ENCODE data around the gene TMEM223.
A peak's percentile ranks its signal among the peaks of the same experiment; 100 is the strongest.
"Not testable (repeated sequence)": the region's sequence is repeated elsewhere in the genome, so short reads cannot be mapped to it uniquely, and the experiment has no call there.

The TMEM223 gene, protein sequence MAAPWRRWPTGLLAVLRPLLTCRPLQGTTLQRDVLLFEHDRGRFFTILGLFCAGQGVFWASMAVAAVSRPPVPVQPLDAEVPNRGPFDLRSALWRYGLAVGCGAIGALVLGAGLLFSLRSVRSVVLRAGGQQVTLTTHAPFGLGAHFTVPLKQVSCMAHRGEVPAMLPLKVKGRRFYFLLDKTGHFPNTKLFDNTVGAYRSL

DNA sequence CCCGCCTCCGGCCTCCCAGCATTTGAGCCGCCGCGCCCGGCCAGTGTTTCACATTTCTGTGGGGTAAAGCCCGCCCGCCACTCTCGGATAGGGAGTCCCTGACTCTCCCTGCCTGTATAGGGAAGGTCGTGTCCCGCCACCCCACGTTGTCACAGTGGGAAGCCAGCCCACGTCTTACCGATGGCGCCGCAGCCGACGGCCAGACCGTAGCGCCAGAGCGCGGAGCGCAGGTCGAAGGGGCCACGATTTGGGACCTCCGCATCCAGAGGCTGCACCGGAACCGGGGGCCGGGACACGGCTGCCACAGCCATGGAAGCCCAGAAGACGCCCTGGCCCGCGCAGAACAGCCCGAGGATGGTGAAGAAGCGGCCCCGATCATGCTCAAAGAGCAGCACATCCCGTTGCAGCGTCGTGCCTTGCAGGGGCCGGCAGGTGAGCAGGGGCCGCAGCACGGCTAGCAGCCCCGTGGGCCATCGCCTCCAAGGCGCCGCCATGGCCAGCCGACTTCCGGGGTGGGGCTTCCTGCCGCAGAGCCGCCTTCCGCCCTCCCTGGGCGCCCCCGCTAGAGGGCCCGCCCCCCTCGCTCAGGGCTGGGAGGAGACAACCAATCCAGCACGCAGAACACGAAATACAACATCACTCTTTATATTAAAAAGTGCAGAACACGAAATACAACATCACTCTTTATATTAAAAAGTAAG lies at the start of gene TMEM223:
TMEM223 (minus strand) TSS at position 506 of the 701 bp plus-strand sequence; CDS start at position 494, 12 bp downstream.
- DNase-seq (ENCODE audit: insufficient read length, low spot score) (peak; percentile 87), FAIRE-seq (peak; percentile 78)

DNA sequence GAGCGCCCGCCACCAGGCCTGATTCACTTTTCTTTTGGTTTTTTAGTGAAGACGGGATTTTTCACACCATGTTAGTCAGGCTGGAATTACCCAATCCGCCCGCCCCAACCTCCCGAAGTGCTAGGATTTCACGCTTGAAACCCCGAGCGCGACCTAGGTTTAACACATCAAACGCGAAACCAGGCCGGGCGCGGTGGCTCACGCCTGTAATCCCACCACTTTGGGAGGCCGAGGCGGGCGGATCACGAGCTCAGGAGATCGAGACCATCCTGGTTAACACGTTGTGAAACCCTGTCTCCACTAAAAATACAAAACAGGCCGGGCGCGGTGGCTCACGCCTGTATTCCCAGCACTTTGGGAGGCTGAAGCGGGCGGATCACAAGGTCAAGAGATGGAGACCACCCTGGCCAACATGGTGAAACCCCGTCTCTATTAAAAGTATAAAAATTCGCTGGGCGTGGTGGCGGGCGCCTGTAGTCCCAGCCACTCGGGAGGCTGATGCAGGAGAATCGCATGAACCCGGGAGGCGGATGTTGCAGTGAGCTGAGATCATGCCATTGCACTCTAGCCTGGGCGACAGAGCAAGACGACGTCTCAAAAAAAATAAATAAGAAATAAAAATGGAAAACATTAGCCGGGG lies 49.0 kb upstream of the TMEM223 start:
- DNase-seq (ENCODE audit: insufficient read length, low spot score); FAIRE-seq: not testable (repeated sequence)

DNA sequence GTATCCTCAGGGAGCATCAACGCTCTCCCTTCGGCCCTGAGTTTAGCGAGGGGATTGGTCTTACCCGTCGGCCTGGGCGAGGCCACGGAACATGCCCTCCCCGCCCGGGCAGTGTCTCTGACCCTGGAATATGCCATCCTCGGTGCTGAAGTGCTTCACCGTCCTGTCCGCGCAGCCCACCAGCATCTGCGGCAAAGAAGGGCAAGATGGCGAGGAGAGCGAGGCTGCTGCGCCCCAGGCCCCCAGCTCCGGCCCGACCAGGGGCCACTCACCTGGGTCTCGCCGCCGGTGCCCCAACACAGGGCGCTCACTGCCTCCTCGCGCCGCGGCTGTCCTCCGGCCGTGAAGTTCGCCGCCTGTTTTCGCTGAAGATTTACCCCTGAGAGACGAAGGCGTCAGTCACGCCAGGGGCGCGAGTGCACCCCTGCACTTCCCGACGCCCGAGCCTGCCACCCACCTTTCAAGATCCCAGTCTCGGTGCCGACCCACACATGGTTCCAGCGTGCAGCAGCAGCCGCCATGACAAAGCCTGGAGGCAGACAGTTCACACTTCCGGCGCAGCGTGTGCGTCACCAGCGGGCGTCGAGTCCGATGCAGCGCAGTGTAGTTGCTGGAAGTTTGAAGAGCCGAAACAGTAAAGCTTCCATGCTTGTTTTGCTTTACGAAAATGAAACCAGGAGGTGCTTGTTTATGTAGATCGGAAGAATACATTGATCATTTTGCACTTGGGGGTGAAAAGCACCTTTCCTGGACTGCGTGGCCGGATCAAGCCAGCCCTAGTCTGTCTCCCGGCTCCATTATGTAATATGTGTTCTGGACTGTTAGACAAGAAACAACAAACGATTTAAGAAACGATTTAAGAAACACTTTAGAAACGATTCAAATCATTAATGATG lies 47.5 kb upstream of the TMEM223 start, which contains the start of gene WDR74:
WDR74 (minus strand) TSS at position 541 of the 896 bp plus-strand sequence; CDS start at position 521, 20 bp downstream.
- FAIRE-seq = peak; percentile 88
- DNase-seq (ENCODE audit: insufficient read length, low spot score) = peak; percentile 76

DNA sequence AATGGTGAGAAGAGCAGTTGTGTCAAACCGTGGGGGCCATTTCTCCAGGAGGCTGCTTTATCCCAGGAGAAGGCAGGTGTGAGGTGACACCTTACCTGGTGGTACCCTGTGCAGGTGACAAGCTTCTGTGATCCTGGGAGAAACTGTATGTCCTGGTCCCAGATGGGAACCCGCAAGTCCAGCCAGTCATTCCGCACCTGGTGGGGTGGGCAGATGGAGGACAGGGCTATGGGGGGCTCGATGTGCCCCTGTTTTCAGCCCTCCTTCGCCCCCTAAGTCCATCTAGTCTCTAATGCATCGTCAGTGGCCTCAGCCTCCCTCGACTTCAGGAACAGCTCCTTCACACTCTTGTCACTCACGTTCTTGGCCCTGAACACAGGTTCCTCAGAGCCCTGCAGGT lies 43.5 kb upstream of the TMEM223 start:
- FAIRE-seq (no peak), DNase-seq (ENCODE audit: insufficient read length, low spot score) (no peak)

DNA sequence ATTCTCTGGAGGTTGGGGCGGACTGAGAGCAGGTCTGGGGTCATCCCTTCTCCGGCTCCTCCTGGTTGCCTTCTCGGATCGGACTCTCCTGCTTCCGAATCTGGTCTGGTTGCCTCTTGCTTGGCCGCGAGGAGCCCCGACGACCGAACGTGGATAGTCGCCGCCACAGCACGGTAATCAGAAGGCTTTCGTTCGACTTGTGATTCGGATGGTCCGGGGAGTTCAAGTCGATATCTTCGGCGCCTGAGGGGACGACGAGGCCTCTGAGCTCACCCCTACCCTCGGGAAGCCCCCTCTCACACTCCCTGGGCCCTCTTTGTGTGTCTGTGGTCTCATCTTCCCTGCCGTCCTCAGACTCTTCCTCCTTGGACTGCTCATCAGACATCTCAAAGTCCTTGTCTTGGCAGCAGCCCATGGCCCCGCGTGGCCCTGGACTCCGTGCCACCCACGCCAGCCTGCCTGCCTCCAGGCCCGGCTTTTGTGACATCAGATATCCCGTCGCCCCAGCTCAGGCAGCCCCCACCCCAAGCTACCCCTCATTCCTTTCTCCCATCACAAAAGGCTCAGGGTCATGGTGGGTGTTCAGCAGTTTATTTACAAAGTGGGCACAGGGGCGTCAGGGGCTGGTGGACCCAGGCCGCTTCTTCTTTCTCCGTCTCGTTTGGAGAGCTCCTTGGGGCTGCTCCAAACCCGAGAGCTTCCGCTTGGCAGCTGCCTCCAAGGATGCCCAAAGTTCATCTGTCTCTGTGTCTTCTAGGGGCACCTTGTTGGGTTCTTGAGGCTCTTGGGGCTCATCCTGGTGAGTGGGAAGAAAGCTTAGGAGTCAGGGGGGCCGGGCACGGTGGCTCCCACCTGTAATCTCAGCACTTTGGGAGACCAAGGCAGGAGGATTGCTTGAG lies 40.8 kb upstream of the TMEM223 start, which contains the start of gene TEX54:
TEX54 (minus strand) TSS at position 506 of the 899 bp plus-strand sequence.
- FAIRE-seq = no peak
- no peak for DNase-seq (ENCODE audit: insufficient read length, low spot score)

DNA sequence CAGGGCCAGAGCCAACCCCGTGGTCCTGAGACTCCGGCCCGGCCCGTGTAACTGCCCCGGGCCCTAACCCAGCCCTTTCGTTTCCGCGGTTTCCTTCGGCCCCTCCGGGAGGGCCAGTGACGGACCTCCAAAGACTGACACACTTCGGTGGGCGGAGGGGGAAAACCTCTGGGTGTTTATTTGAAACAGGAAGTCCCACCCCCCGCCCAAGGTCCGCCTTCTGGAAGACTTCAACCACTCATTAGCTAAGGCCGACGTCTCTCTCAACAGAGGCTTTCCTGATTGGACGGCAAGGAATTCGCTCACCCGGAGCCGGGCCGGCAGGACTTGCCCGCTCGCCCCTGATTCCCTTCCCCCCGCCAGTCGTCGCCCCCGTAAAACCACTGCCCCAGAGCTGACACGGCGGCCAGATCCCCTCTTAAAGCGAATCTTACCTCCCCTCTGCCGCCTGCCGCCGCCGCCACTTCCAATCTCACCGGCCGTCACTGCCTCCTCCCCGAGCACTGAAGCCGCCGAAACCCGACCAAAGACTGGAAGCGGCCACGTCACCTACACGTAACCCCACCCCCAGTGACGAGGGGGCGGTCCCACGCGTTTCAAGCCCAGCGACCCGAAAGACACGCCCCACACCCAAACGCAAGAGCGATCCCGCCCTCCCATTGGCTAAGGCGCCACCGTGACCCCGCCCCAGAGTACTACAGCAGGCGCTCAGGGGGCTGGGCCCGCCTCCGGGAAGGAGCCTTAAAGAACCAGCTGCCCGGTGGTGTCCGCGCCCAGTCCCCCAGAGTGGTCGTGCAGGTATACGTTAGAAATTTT lies 39.9 kb upstream of the TMEM223 start, which contains the start of gene STX5:
STX5 (minus strand) TSS at position 532 of the 816 bp plus-strand sequence. CDS start 808 bp downstream, outside the sequence.
- peak; percentile 85 for DNase-seq (ENCODE audit: insufficient read length, low spot score)
- peak; percentile 93 for FAIRE-seq

DNA sequence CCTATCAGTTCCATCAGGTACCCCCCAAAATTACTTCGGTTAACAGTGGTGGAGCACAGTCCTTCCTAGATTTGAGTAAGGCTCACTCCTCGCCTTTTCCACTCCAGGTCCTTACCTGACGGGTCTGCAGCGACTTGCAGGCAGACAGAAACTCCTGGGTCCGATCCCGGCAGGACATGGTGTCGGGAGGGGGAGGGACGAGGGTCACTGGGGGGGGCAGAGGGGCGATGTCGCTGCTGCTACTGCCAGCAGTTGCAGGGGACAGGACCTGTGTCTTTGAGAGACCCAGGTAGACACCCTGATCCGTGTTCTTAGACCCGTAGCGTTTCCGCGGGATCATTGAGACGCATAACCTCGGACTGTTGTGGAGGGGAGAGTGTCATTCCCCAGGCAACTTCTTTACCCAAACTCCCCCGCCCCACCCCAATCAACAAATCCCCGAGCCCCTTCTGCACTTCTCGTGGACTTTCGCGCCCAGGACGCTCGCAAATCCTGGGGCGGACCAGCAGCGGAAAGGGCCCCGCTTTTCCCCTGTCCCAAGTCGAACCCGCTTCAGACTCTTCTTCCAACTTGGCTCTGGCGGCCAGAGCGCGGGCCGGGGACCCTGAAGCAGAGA lies 39.2 kb upstream of the TMEM223 start:
- DNase-seq (ENCODE audit: insufficient read length, low spot score) (no peak), FAIRE-seq (no peak)

DNA sequence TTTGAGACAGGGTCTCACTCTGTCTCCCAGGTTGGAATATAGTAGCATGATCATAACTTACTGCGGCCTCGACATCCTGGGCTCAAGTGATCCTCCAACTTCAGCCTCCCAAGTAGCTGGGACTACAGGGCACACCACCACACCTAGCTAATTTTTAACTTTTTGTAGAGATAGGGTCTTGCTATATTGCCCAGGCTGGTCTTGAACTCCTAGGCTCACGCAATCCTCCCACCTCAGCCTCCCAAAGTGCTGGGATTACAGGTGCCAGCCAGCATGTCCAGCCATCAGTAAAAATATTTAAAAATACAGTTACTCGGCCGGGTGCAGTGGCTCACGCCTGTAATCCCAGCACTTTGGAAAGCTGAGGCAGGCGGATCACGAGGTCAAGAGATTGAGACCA lies 36.3 kb upstream of the TMEM223 start:
- not testable (repeated sequence) for DNase-seq (ENCODE audit: insufficient read length, low spot score); FAIRE-seq

DNA sequence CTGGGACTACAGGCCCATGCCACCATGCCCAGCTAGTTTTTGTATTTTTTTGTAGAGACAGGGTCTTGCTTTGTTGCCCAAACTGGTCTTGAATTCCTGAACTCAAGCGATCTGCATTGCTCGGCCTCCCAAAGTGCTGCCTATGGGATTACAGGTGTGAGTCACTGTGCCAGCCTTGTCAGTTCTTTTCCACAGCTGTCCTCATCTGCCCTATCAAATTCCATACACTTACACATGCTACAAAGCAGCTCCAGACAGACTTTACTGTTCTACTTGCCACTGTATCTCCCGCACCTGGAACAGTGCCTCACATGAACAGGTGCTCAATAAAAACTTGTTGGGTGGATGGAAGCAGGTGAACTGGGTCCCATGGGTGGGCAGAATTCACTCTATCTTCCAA lies 31.9 kb upstream of the TMEM223 start:
- FAIRE-seq (no peak), DNase-seq (ENCODE audit: insufficient read length, low spot score) (no peak)

DNA sequence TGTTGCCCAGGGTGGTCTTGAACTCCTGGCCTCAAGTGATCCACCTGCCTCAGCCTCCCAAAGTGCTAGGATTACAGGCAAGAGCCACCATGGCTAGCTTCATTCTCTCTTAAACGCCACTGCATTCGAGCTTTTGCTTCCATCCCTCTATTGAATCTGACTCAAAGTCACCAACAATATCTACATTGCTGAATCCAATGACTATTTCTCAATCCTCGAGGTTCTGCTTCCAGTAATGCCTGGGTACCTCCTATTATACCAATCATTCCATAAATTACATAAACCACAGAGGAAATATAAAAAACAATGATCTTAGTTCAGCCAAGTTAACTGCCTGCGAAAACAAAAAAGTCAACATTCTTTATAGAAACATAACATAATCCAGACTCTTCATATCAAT lies 25.3 kb upstream of the TMEM223 start:
- FAIRE-seq = no peak
- no peak for DNase-seq (ENCODE audit: insufficient read length, low spot score)

DNA sequence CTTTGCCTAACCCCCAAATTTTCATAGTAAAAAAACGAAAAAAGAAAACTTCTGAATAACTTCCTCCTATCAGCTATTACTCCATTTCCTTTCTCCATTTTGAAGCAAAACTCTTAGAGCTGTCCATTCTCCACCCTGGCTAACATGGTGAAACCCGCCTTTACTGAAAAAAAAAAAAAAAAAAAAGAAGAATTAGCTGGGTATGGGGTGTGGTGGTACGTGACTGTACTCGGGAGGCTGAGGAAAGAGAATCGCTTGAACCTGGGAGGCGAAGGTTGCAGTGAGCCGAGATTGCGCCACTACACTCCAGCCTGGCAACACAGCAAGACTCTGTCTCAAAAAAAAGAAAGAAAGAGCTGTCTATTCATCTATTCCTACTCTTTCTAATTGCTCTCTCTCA lies 24.8 kb upstream of the TMEM223 start:
- no peak for FAIRE-seq
- no peak for DNase-seq (ENCODE audit: insufficient read length, low spot score)

DNA sequence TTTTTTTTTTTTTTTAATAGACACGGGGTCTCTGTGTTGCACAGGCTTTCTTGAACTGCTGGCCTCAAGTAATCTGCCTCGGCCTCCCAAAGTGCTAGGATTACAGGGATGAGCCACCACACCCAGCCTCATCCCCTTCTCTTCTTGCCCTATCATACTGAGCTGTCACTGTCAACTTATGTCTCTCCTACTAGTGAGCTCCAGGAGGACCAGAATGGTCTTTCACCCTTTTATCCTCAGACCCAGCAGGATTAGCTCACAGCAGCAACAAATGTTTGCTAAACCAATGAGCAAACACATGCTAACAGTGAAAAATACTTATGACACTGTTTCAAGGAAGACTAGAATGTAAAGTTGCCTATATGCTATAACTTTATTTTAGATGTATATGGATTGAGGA lies 19.9 kb upstream of the TMEM223 start:
- DNase-seq (ENCODE audit: insufficient read length, low spot score) (no peak), FAIRE-seq (no peak)

DNA sequence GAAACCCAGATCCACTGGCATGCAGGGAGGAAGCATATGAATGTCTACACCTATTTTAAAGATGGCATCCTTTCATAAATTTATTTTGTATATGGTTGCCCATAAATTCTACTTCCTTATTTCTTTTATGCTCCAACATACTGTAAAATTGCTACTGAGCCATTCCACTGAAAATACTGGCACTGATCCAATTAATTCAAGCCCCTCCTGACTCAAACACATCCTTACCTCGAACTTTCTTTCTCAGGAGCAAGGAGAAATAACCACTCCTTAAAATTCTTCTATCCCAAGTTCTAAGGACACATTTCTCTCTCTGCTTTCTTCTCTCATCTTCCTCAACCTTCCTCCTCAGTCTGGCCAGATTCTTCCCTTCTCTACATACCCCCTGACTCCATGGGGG lies 18.9 kb upstream of the TMEM223 start:
- DNase-seq (ENCODE audit: insufficient read length, low spot score) = no peak
- no peak for FAIRE-seq

DNA sequence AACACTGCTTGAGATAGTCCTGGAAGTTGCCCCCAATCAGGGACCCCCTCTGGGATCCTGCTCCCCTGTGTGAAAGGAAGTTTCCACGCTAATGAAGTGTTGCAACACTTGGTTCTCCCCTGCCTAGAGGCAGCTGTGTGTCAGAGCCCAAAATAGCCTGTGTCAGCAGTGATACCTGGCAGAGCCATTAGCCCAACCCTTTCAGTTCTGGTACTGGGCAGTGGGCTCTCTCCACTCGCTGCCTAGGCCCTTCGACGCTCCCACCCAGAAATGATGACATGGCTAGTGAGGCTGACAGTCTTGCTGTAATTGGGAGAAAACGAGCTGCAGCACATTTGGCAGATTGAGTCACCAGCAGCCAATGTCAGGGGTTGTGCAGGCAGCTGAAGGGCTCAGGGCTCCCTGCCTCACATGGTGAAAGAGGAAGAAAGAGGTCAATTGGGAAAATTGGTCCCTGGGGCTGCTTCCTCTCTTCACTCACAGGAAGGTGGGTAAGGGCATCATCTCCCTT lies 14.9 kb upstream of the TMEM223 start:
- no peak for FAIRE-seq
- no peak for DNase-seq (ENCODE audit: insufficient read length, low spot score)

DNA sequence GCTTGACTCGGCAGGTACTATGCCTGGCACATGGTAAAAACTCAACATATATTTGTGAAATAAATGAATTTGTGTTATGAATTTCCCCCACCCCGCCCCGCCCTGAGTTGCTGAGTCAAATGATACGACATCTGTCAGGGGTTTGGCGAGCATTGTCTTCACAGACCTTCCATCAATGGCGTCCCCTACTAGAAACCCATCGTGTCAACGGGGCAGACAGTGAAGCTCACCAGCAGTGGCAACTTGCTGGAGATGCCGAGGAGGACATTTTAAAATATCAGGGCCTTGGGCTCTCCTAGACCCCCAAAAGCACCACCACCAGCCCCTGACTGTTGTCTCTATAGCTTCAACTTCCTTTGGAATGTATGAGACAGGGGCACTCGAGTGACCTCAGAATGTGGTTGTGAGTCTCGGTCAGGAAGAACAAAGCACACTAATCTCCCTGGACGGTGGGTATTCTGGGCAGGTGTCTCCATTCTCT lies 14.2 kb upstream of the TMEM223 start:
- no peak for DNase-seq (ENCODE audit: insufficient read length, low spot score)
- no peak for FAIRE-seq

DNA sequence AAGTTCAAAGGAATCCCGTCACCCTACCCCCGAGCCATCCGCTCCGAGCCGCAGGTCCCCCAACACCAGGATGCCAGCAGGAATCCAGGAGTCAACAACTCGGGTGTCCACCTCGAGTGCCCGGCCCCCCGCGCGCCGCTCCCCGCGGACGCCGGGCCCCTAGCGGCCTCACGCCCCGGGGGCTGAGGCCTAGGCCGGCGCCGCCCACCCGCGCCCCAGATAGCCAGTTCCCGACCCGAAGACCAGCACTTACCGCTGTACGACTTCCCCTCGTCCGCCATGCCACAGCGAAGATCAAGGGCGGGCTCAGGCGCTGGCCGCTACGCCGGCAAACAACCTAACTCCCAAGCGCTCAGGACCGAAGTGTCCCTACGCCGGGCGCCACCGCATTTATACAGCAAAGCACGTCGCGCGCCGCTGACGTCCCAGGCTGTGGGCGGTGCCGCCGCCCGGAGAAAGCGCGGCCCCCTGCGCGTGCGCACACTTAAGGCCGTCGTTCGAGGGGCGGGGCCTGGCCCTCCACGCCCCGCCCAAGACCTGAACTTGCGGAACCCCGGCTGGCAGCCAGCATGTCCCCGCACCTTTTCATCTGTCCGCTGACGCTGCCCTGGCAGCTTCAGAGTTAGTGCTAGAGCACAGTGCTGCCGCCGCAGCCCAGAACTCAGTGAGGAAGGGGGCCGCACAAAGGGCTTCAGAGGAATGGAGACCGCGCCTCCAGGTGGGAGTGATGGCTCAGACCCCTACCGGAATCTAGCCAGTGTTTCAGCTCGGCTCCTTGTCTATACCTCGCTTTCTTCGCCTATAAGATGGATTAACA lies 13.5 kb upstream of the TMEM223 start, which contains the start of gene NXF1:
NXF1 (minus strand) TSS at position 365 of the 817 bp plus-strand sequence; CDS start at position 281, 84 bp downstream.
- FAIRE-seq (peak; percentile 88), DNase-seq (ENCODE audit: insufficient read length, low spot score) (peak; percentile 88)
